WTC11 (cell line): Measurements from ENCODE around the gene DPP10.

Source experiments
- FOXJ3 ChIP-seq: sonication (generic); formaldehyde crosslinking; IDR thresholded peaks from 2 replicates; pipeline ENCODE4 v1.9.0; 2021; ENCODE audit warnings: missing genetic modification reagents, mild to moderate bottlenecking, borderline replicate concordance
- MXD4 ChIP-seq: fragments of 250-450 bp; sonication (Bioruptor Pico); IDR thresholded peaks from 2 replicates; pipeline ENCODE4 v1.8.0; 2021; ENCODE audit warnings: mild to moderate bottlenecking, moderate library complexity, borderline replicate concordance
- NR3C1 ChIP-seq: sonication (generic); formaldehyde crosslinking; conservative IDR thresholded peaks from 2 replicates; pipeline ENCODE4 v1.8.1; 2023; ENCODE audit warnings: low read depth, mild to moderate bottlenecking, missing genetic modification reagents
- SP1 ChIP-seq: sonication (generic); formaldehyde crosslinking; conservative IDR thresholded peaks from 2 replicates; pipeline ENCODE4 v1.8.1; 2022; ENCODE audit warnings: missing genetic modification reagents
- ZNF138 ChIP-seq: sonication (generic); formaldehyde crosslinking; conservative IDR thresholded peaks from 2 replicates; pipeline ENCODE4 v1.8.1; 2022; ENCODE audit warnings: mild to moderate bottlenecking, moderate library complexity, missing genetic modification reagents
- TF ChIP-seq, protein P1 (sequence below): fragments of 200-600 bp; IDR thresholded peaks from 2 replicates; pipeline ENCODE4 v1.8.0; 2022; ENCODE audit warnings: antibody characterized with exemption
- TF ChIP-seq, protein P2 (sequence below): sonication (generic); formaldehyde crosslinking; IDR thresholded peaks from 2 replicates; pipeline ENCODE4 v1.8.0; 2023; ENCODE audit warnings: missing genetic modification reagents
- TF ChIP-seq, protein P3 (sequence below): sonication (generic); formaldehyde crosslinking; conservative IDR thresholded peaks from 2 replicates; pipeline ENCODE4 v1.8.1; 2022; ENCODE audit warnings: mild to moderate bottlenecking, missing genetic modification reagents
- TF ChIP-seq, protein P4 (sequence below): sonication (generic); formaldehyde crosslinking; IDR thresholded peaks from 2 replicates; pipeline ENCODE4 v1.8.0; 2022; ENCODE audit warnings: mild to moderate bottlenecking, missing genetic modification reagents
- TF ChIP-seq, protein P5 (sequence below): sonication (generic); formaldehyde crosslinking; IDR thresholded peaks from 2 replicates; pipeline ENCODE4 v1.8.0; 2022; ENCODE audit warnings: missing genetic modification reagents
- TF ChIP-seq, protein P6 (sequence below): sonication (generic); formaldehyde crosslinking; IDR thresholded peaks from 2 replicates; pipeline ENCODE4 v1.8.0; 2022; ENCODE audit warnings: mild to moderate bottlenecking, missing genetic modification reagents

DNA sequence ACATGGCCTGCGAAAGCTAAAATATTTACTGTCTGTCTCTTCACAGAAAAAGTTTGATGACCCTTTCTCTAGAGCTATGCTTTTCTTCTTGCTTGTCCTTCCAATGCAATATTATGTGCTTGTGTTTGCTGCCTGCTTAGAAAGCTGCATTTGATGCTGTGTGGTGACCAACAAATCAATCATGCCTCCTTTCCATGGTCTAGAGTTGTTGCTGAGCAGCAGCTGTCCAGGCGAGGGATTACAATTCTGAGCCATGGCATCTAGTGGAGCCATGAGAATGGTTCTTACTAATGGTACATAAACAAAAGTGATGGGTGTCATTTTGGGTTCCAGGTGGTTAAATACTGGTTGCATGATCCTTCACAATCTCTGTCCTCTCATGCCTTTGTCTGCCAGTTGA is 1142.1 kb downstream of the DPP10 start:
- TF ChIP-seq, protein P1, sequence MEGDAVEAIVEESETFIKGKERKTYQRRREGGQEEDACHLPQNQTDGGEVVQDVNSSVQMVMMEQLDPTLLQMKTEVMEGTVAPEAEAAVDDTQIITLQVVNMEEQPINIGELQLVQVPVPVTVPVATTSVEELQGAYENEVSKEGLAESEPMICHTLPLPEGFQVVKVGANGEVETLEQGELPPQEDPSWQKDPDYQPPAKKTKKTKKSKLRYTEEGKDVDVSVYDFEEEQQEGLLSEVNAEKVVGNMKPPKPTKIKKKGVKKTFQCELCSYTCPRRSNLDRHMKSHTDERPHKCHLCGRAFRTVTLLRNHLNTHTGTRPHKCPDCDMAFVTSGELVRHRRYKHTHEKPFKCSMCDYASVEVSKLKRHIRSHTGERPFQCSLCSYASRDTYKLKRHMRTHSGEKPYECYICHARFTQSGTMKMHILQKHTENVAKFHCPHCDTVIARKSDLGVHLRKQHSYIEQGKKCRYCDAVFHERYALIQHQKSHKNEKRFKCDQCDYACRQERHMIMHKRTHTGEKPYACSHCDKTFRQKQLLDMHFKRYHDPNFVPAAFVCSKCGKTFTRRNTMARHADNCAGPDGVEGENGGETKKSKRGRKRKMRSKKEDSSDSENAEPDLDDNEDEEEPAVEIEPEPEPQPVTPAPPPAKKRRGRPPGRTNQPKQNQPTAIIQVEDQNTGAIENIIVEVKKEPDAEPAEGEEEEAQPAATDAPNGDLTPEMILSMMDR: no peak
- TF ChIP-seq, protein P2, sequence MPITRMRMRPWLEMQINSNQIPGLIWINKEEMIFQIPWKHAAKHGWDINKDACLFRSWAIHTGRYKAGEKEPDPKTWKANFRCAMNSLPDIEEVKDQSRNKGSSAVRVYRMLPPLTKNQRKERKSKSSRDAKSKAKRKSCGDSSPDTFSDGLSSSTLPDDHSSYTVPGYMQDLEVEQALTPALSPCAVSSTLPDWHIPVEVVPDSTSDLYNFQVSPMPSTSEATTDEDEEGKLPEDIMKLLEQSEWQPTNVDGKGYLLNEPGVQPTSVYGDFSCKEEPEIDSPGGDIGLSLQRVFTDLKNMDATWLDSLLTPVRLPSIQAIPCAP (CRISPR knock-in tag): no peak
- TF ChIP-seq, protein P3, sequence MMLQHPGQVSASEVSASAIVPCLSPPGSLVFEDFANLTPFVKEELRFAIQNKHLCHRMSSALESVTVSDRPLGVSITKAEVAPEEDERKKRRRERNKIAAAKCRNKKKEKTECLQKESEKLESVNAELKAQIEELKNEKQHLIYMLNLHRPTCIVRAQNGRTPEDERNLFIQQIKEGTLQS (CRISPR knock-in tag): no peak
- no peak for TF ChIP-seq ZNF138 (CRISPR knock-in tag)
- TF ChIP-seq, protein P4, sequence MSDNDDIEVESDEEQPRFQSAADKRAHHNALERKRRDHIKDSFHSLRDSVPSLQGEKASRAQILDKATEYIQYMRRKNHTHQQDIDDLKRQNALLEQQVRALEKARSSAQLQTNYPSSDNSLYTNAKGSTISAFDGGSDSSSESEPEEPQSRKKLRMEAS (CRISPR knock-in tag): no peak
- TF ChIP-seq MXD4 (CRISPR knock-in tag): no peak
- no peak for TF ChIP-seq FOXJ3 (CRISPR knock-in tag)
- TF ChIP-seq, protein P5, sequence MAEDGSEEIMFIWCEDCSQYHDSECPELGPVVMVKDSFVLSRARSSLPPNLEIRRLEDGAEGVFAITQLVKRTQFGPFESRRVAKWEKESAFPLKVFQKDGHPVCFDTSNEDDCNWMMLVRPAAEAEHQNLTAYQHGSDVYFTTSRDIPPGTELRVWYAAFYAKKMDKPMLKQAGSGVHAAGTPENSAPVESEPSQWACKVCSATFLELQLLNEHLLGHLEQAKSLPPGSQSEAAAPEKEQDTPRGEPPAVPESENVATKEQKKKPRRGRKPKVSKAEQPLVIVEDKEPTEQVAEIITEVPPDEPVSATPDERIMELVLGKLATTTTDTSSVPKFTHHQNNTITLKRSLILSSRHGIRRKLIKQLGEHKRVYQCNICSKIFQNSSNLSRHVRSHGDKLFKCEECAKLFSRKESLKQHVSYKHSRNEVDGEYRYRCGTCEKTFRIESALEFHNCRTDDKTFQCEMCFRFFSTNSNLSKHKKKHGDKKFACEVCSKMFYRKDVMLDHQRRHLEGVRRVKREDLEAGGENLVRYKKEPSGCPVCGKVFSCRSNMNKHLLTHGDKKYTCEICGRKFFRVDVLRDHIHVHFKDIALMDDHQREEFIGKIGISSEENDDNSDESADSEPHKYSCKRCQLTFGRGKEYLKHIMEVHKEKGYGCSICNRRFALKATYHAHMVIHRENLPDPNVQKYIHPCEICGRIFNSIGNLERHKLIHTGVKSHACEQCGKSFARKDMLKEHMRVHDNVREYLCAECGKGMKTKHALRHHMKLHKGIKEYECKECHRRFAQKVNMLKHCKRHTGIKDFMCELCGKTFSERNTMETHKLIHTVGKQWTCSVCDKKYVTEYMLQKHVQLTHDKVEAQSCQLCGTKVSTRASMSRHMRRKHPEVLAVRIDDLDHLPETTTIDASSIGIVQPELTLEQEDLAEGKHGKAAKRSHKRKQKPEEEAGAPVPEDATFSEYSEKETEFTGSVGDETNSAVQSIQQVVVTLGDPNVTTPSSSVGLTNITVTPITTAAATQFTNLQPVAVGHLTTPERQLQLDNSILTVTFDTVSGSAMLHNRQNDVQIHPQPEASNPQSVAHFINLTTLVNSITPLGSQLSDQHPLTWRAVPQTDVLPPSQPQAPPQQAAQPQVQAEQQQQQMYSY (CRISPR knock-in tag): no peak
- TF ChIP-seq NR3C1: no peak
- no peak for TF ChIP-seq SP1 (CRISPR knock-in tag)
- TF ChIP-seq, protein P6, sequence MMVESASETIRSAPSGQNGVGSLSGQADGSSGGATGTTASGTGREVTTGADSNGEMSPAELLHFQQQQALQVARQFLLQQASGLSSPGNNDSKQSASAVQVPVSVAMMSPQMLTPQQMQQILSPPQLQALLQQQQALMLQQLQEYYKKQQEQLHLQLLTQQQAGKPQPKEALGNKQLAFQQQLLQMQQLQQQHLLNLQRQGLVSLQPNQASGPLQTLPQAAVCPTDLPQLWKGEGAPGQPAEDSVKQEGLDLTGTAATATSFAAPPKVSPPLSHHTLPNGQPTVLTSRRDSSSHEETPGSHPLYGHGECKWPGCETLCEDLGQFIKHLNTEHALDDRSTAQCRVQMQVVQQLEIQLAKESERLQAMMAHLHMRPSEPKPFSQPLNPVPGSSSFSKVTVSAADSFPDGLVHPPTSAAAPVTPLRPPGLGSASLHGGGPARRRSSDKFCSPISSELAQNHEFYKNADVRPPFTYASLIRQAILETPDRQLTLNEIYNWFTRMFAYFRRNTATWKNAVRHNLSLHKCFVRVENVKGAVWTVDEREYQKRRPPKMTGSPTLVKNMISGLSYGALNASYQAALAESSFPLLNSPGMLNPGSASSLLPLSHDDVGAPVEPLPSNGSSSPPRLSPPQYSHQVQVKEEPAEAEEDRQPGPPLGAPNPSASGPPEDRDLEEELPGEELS (CRISPR knock-in tag): no peak
